ENCODE results near the gene RFESD. TPM values are rescaled to one million over a fixed set of nuclear protein-coding genes. Genes with fewer than 3 reads are reported as not detected.
A peak's percentile ranks its signal among the peaks of the same experiment; 100 is the strongest.
"Not testable (repeated sequence)": the region's sequence is repeated elsewhere in the genome, so short reads cannot be mapped to it uniquely, and the experiment has no call there.

RFESD gene
- total RNA-seq, 1 experiment from 2014 or later: 2.2 TPM

DNA sequence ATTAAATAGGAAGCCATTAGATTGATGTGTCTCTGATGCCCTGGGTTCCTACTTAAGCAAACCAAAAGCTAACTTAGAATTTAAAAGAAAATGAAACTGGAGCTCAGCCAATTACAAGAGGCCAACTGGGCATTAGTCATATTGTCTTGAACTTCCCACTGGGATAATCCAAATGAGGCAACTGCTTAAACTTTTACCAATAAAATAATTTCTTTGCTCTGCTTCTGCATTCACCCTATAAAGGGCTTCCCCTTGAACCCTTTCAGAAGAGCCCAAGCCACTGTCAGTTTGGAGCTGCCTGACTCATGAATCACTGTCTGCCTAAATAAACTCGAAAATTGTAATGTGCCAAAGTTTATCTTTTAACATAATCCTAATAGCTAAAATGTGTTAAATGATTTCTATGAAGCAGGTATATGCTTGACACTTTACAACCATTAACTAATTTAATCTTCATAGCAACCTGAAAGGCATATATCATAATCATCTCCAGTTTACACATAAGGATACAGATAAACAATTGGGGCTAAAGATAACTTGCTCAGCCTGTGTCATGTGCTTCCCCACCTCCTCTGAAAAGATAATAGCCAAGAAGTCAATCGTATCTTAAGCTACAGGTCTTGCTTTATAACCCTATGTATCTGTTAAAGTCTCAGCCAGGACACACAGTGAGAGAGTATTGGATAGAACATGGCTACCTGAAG lies 15.2 kb upstream of the RFESD start:
- Histone ChIP-seq H3K4me3 (ENCODE audit: low read depth in 2 of 2, low read length in 2 of 2) (no peak overlapping the region), H3K36me3 (ENCODE audit: control insufficient read depth, insufficient read depth, low read length) (no peaks in the 10 kb centered on the region), H3K27me3 (ENCODE audit: control insufficient read depth, insufficient read depth, low read length) (no peaks in the 10 kb centered on the region), H3K4me1 (ENCODE audit: control insufficient read depth, insufficient read depth, low read length) (0 out of 2 replicates have a peak, but pooled peaks cover 4% of the 10 kb centered on the region), H3K27ac (ENCODE audit: low read length) (no peak overlapping the region), H3K9me3 (ENCODE audit: control insufficient read depth, insufficient read depth, low read depth, low read length) (no peaks in the 10 kb centered on the region)
- in situ Hi-C loops (cut with HindIII; ENCODE audit: low pct_unique_long_range_greater_than_20kb, low sequenced_read_pairs): no loop called here
- intact Hi-C loops (cut with micrococcal nuclease; ENCODE audit: unreplicated experiment): no loop called here
- TF ChIP-seq, protein P1, sequence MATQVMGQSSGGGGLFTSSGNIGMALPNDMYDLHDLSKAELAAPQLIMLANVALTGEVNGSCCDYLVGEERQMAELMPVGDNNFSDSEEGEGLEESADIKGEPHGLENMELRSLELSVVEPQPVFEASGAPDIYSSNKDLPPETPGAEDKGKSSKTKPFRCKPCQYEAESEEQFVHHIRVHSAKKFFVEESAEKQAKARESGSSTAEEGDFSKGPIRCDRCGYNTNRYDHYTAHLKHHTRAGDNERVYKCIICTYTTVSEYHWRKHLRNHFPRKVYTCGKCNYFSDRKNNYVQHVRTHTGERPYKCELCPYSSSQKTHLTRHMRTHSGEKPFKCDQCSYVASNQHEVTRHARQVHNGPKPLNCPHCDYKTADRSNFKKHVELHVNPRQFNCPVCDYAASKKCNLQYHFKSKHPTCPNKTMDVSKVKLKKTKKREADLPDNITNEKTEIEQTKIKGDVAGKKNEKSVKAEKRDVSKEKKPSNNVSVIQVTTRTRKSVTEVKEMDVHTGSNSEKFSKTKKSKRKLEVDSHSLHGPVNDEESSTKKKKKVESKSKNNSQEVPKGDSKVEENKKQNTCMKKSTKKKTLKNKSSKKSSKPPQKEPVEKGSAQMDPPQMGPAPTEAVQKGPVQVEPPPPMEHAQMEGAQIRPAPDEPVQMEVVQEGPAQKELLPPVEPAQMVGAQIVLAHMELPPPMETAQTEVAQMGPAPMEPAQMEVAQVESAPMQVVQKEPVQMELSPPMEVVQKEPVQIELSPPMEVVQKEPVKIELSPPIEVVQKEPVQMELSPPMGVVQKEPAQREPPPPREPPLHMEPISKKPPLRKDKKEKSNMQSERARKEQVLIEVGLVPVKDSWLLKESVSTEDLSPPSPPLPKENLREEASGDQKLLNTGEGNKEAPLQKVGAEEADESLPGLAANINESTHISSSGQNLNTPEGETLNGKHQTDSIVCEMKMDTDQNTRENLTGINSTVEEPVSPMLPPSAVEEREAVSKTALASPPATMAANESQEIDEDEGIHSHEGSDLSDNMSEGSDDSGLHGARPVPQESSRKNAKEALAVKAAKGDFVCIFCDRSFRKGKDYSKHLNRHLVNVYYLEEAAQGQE (IDR thresholded peaks at IDR 0.05; ENCODE audit: insufficient read depth in 1 of 2, low read depth in 2 of 2, low read length in 1 of 2): no peak
- TF ChIP-seq TCF7L2 (IDR thresholded peaks at IDR 0.05; ENCODE audit: low read depth, low read length): no peak
- TF ChIP-seq, protein P2, sequence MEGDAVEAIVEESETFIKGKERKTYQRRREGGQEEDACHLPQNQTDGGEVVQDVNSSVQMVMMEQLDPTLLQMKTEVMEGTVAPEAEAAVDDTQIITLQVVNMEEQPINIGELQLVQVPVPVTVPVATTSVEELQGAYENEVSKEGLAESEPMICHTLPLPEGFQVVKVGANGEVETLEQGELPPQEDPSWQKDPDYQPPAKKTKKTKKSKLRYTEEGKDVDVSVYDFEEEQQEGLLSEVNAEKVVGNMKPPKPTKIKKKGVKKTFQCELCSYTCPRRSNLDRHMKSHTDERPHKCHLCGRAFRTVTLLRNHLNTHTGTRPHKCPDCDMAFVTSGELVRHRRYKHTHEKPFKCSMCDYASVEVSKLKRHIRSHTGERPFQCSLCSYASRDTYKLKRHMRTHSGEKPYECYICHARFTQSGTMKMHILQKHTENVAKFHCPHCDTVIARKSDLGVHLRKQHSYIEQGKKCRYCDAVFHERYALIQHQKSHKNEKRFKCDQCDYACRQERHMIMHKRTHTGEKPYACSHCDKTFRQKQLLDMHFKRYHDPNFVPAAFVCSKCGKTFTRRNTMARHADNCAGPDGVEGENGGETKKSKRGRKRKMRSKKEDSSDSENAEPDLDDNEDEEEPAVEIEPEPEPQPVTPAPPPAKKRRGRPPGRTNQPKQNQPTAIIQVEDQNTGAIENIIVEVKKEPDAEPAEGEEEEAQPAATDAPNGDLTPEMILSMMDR (IDR thresholded peaks at IDR 0.05): no peak
- TF ChIP-seq POLR2AphosphoS5 (IDR thresholded peaks at IDR 0.05; ENCODE audit: low read depth, low read length): no peak
- no peak for TF ChIP-seq SIN3A (IDR thresholded peaks at IDR 0.05; ENCODE audit: borderline replicate concordance, insufficient read depth, low read depth, low read length)
- BruUV-seq (replicated peaks): no TSS peak
- POLR2A ChIA-PET: interaction anchor here (0.6 kb wide), 1 partner anchor 562 kb away, joined by 3 read pairs; no protein-coding TSS in a partner anchor
- no peak for ATAC-seq
- no peak for DNase-seq (ENCODE audit: low read depth, low spot score)
- CTCF ChIA-PET: no interaction called here

DNA sequence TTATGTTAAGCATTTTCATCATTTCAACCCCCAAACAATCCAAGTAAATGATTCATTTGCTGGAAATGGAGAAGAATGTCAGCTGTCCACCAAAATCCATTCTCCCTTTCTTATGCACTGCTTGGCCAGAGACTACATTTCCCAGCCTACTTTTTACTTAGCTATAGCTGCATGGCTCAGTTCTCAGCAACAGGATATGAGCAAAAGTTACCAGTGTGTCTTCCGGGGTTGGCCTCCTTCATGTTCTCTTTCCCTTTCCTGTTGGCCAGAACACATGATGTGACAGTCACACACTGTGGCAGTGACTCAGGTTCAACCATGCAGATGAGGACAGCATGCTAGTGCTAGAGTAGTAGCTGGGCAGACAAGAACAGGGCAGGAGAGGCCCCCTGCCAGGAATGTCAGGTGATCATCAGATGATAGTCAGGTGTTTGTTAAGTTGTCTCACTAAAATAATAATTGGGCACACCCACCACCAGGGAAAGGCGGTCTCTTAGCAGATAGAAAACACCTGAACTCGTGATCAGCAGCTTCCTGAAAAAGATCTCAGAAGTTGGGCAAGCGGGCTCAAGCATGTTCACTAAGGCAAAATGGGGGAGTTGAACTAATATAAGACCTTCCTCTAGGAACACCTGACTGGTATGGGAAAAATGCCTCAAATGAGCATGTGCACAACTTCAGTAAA lies 14.4 kb upstream of the RFESD start:
- H3K27ac ChIP-seq (ENCODE audit: low read length): no peak overlapping the region
- DNase-seq (ENCODE audit: low read depth, low spot score): no peak
- H3K4me1 ChIP-seq (ENCODE audit: control insufficient read depth, insufficient read depth, low read length): 0 out of 2 replicates have a peak, but pooled peaks cover 4% of the 10 kb centered on the region
- TF ChIP-seq TCF7L2 (IDR thresholded peaks at IDR 0.05; ENCODE audit: low read depth, low read length) (no peak), POLR2AphosphoS5 (IDR thresholded peaks at IDR 0.05; ENCODE audit: low read depth, low read length) (no peak), SIN3A (IDR thresholded peaks at IDR 0.05; ENCODE audit: borderline replicate concordance, insufficient read depth, low read depth, low read length) (no peak)
- TF ChIP-seq, protein P2 (IDR thresholded peaks at IDR 0.05): no peak
- TF ChIP-seq, protein P1 (IDR thresholded peaks at IDR 0.05; ENCODE audit: insufficient read depth in 1 of 2, low read depth in 2 of 2, low read length in 1 of 2): no peak
- no peaks in the 10 kb centered on the region for H3K27me3 ChIP-seq (ENCODE audit: control insufficient read depth, insufficient read depth, low read length)
- peak; percentile 49; the same call in 1 of the 2 replicates for ATAC-seq
- no peaks in the 10 kb centered on the region for H3K9me3 ChIP-seq (ENCODE audit: control insufficient read depth, insufficient read depth, low read depth, low read length)
- no peaks in the 10 kb centered on the region for H3K36me3 ChIP-seq (ENCODE audit: control insufficient read depth, insufficient read depth, low read length)
- POLR2A ChIA-PET: no interaction called here
- in situ Hi-C loops (cut with HindIII; ENCODE audit: low pct_unique_long_range_greater_than_20kb, low sequenced_read_pairs): no loop called here
- H3K4me3 ChIP-seq (ENCODE audit: low read depth in 2 of 2, low read length in 2 of 2): no peak overlapping the region
- no TSS peak for BruUV-seq (replicated peaks)
- CTCF ChIA-PET: no interaction called here
- intact Hi-C loops (cut with micrococcal nuclease; ENCODE audit: unreplicated experiment): no loop called here

DNA sequence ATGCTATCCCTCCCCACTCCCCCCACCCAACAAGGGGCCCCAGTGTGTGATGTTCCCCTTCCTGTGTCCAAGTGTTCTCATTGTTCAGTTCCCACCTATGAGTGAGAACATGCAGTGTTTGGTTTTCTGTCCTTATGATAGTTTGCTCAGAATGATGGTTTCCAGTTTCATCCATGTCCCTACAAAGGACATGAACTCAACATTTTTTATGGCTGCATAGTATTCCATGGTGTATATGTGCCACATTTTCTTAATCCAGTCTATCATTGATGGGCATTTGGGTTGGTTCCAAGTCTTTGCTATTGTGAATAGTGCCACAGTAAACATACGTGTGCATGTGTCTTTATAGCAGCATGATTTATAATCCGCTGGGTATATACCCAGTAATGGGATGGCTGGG lies 13.6 kb upstream of the RFESD start:
- in situ Hi-C loops (cut with HindIII; ENCODE audit: low pct_unique_long_range_greater_than_20kb, low sequenced_read_pairs); intact Hi-C loops (cut with micrococcal nuclease; ENCODE audit: unreplicated experiment); H3K9me3 ChIP-seq (ENCODE audit: control insufficient read depth, insufficient read depth, low read depth, low read length); ATAC-seq; H3K27me3 ChIP-seq (ENCODE audit: control insufficient read depth, insufficient read depth, low read length); H3K27ac ChIP-seq (ENCODE audit: low read length); POLR2A ChIA-PET; BruUV-seq (replicated peaks); H3K4me3 ChIP-seq (ENCODE audit: low read depth in 2 of 2, low read length in 2 of 2); H3K4me1 ChIP-seq (ENCODE audit: control insufficient read depth, insufficient read depth, low read length); H3K36me3 ChIP-seq (ENCODE audit: control insufficient read depth, insufficient read depth, low read length); CTCF ChIA-PET; DNase-seq (ENCODE audit: low read depth, low spot score): not testable (repeated sequence)

Measured in Panc1 (cell line).